ENCODE measurements around the gene GSE1.

The GSE1 gene

GRCh38 chr16:85685251-85685650, 72.1 kb downstream of the GSE1 start:
- no peak overlapping the region for H3K4me3 ChIP-seq (replicated peaks; ENCODE audit: low read depth, low read length)
- TF ChIP-seq CTCF (IDR thresholded peaks at IDR 0.05; ENCODE audit: low read depth, low read length, missing control alignments): no peak
- DNase-seq (ENCODE audit: extremely low read depth, low read depth): no peak

DNA sequence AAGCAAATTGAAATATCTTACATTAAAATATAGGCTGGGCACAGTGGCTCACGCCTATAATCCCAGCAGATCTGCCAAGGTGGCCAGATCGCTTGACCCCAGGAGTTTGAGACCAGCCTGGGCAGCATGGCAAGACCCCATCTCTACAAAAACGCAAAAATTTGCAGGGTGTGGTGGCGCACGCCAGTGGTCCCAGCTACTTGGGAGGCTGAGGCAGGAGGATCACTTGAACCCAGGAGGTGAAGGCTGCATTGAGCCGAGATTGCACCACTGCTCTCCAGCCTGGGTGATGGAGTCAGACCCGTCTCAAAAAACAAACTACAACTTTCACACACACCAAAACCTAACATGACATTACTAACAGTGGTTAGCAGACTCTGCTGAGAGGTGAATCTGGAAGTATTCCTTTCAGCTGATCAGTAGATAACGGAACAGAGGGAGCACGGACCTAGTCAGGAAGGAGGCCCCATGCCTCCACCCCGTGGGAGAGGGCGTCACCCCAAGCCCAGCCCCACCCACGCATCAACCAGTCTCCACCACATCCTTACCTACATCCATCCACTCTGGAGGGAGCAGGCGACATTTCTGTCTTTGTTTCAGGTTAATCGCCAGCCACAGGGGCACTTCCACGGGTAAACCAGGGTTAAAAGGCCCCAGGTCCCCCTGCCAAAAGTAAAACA, 73.9 kb downstream of the GSE1 start:
- no peak overlapping the region for H3K4me3 ChIP-seq (replicated peaks; ENCODE audit: low read depth, low read length)
- no peak for TF ChIP-seq CTCF (IDR thresholded peaks at IDR 0.05; ENCODE audit: low read depth, low read length, missing control alignments)
- no peak for DNase-seq (ENCODE audit: extremely low read depth, low read depth)

DNA sequence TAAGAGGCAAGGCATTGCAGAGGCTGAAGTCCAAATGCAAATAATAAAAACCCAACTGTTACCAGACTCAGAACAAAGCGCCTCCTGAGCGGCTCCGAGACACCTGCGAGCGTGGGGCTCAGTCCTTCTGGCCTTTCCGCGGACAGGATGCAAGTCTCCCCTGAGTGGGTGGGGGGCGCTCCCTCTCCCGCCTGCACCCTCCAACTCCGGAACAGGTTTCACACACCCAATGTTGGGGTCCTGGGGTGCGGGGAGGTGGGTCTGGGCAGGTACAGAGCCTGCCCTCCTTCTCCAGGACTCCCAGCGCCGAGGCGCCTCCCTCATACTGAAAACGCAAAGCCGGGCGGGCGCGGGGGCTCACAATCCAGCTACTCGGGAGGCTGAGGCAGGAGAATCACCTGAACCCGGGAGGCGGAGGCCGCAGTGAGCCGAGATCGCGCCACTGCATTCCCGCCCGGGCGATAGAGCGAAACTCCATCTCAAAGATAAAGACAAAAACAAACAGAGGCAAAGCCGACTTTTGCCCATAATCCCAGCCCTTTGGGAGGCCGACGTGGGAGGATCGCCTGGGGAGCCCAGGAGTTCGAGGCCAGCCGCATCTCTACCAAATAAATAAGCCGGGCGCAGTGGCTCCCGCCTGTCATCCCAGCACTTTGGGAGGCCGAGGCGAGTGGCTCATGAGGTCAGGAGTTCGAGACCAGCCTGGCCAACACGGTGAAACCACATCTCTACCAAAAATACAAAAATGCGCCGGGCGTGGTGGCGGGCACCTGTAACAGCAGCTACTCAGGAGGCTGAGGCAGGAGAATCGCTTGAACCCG, 74.7 kb downstream of the GSE1 start:
- TF ChIP-seq CTCF (IDR thresholded peaks at IDR 0.05; ENCODE audit: low read depth, low read length, missing control alignments): no peak
- peak overlapping the region; percentile 63 for H3K4me3 ChIP-seq (replicated peaks; ENCODE audit: low read depth, low read length)
- no peak for DNase-seq (ENCODE audit: extremely low read depth, low read depth)

- TF ChIP-seq CTCF (IDR thresholded peaks at IDR 0.05; ENCODE audit: low read depth, low read length, missing control alignments): no peak
- DNase-seq (ENCODE audit: extremely low read depth, low read depth): peak; percentile 29
- H3K4me3 ChIP-seq (replicated peaks; ENCODE audit: low read depth, low read length): peak within 1 kb of the TSS; percentile 63
These were observed 75.6 kb downstream of the GSE1 start, which contains the start of gene GINS2 for GRCh38 chr16:85688586-85689284. Gene GINS2 (minus strand): TSS chr16:85688954. CDS start chr16:85688898, 56 bp downstream.

DNA sequence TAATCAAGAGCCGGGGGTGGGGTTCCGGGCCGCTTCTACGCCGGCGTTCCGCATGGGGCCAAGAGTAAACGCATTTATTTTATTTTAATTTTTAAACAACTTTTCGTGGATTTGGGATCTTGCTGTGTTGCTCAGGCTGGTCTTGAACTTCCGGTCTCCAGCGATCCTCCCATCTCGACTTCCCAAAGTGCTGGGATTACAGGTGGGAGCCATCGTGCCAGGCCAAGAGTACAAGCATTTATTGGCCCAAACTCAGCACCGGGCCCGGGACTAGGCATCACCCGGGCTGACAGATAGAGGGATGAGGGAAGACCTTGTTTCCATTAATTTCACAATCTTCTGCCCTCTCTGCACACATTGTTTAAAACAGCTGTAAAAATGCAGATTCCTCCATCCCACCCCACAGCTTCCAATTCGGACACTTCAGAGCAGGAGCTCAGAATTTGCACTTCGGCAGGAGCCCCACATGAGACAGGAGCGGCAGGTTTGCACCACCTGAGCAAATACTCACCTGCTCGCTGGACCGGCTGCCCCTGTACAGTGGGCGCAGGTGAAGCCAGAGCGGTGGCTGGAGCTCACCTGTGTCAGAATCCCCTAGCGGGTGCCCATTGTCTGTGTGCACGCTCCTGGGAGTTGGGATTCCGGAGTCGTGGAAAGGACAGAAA, 76.3 kb downstream of the GSE1 start:
- H3K4me3 ChIP-seq (replicated peaks; ENCODE audit: low read depth, low read length): peak overlapping the region; percentile 37
- TF ChIP-seq CTCF (IDR thresholded peaks at IDR 0.05; ENCODE audit: low read depth, low read length, missing control alignments): no peak
- DNase-seq (ENCODE audit: extremely low read depth, low read depth): no peak

DNA sequence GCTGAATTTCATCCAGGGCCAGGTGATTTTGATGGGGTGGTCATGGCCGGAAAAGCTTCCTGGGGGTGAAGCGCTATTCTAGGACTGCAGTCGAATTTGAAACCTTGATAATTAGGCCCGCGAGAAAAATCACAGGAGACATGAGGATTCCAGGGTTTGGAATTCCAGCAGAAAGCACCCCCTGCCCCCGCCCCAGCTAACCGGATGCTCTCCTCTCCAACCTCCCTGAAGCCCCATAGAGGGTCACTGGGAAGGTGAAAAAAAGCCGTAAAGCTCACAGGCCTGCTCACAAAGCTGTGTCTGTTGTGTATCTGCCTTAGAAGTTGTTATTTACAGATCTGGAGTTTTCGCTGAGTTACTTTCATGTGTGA, 76.8 kb downstream of the GSE1 start:
- no peak for DNase-seq (ENCODE audit: extremely low read depth, low read depth)
- TF ChIP-seq CTCF (IDR thresholded peaks at IDR 0.05; ENCODE audit: low read depth, low read length, missing control alignments): no peak
- H3K4me3 ChIP-seq (replicated peaks; ENCODE audit: low read depth, low read length): no peak overlapping the region

Measured in HFF-Myc (cell line).